Measurements from ENCODE around the gene TBC1D8. TPM values are rescaled to one million over a fixed set of nuclear protein-coding genes. Genes with fewer than 3 reads are reported as not detected.

The TBC1D8 gene
- total RNA-seq, 6 experiments from 2014 or later = 1.2 to 2.0 (median 1.5) TPM

DNA sequence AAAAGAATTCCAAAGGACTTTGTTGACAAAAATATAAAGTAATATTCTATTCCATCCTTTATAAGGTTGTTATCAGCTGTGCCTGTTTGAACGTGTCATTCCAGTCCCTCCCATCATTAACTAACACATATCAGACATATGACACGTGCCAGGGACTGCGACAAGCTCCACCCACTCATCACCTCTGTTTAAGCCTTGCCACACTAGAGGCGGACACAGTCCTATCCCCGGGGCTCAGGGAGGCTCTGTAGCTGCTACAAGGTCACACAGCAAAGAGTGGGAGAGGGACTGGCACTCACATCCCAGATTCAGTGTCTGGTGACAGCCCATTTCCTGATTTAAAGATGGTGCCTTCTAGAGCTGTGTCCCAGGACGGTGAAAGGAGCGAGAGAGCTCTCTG, 30.0 kb downstream of the TBC1D8 start:
- Mint-ChIP-seq H3K27me3 (ENCODE audit: insufficient read depth) (peaks cover 5% of the 10 kb centered on the region; the same call in 1 of the 2 replicates), H3K27ac (no peak overlapping the region), H3K4me1 (ENCODE audit: low read depth) (peaks cover 59% of the 10 kb centered on the region), H3K36me3 (ENCODE audit: low read depth) (no peaks in the 10 kb centered on the region), H3K9me3 (no peaks in the 10 kb centered on the region), H3K4me3 (no peak overlapping the region)
- no peak for DNase-seq
- TF ChIP-seq, protein P1, sequence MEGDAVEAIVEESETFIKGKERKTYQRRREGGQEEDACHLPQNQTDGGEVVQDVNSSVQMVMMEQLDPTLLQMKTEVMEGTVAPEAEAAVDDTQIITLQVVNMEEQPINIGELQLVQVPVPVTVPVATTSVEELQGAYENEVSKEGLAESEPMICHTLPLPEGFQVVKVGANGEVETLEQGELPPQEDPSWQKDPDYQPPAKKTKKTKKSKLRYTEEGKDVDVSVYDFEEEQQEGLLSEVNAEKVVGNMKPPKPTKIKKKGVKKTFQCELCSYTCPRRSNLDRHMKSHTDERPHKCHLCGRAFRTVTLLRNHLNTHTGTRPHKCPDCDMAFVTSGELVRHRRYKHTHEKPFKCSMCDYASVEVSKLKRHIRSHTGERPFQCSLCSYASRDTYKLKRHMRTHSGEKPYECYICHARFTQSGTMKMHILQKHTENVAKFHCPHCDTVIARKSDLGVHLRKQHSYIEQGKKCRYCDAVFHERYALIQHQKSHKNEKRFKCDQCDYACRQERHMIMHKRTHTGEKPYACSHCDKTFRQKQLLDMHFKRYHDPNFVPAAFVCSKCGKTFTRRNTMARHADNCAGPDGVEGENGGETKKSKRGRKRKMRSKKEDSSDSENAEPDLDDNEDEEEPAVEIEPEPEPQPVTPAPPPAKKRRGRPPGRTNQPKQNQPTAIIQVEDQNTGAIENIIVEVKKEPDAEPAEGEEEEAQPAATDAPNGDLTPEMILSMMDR (IDR thresholded peaks at IDR 0.05) = no peak

- Mint-ChIP-seq H3K4me1 (ENCODE audit: low read depth) (peaks cover 51% of the 10 kb centered on the region), H3K36me3 (ENCODE audit: low read depth) (no peaks in the 10 kb centered on the region), H3K4me3 (no peak overlapping the region), H3K27me3 (ENCODE audit: insufficient read depth) (peaks cover 5% of the 10 kb centered on the region; the same call in 1 of the 2 replicates), H3K9me3 (no peaks in the 10 kb centered on the region), H3K27ac (peak overlapping the region; percentile 61)
- peak; percentile 72 for DNase-seq
- TF ChIP-seq, protein P1 (IDR thresholded peaks at IDR 0.05) = no peak
Observed at GRCh38 chr2:101120124-101120996, 30.8 kb downstream of the TBC1D8 start.

- Mint-ChIP-seq H3K9me3 (no peaks in the 10 kb centered on the region), H3K4me3 (no peak overlapping the region), H3K4me1 (ENCODE audit: low read depth) (peaks cover 41% of the 10 kb centered on the region), H3K27ac (peak overlapping the region; percentile 12; the same call in 1 of the 2 replicates), H3K36me3 (ENCODE audit: low read depth) (no peaks in the 10 kb centered on the region), H3K27me3 (ENCODE audit: insufficient read depth) (peaks cover 5% of the 10 kb centered on the region; the same call in 1 of the 2 replicates)
- DNase-seq = peak; percentile 26
- TF ChIP-seq, protein P1 (IDR thresholded peaks at IDR 0.05) = no peak
Observed at GRCh38 chr2:101119431-101119830, 31.8 kb downstream of the TBC1D8 start.

- DNase-seq = no peak
- no peaks in the 10 kb centered on the region for H3K9me3 Mint-ChIP-seq
- no peak overlapping the region for H3K4me3 Mint-ChIP-seq
- H3K4me1 Mint-ChIP-seq (ENCODE audit: low read depth) = peaks cover 43% of the 10 kb centered on the region
- H3K27me3 Mint-ChIP-seq (ENCODE audit: insufficient read depth) = peaks cover 5% of the 10 kb centered on the region; the same call in 1 of the 2 replicates
- TF ChIP-seq, protein P1 (IDR thresholded peaks at IDR 0.05) = no peak
- no peaks in the 10 kb centered on the region for H3K36me3 Mint-ChIP-seq (ENCODE audit: low read depth)
- no peak overlapping the region for H3K27ac Mint-ChIP-seq
Observed at GRCh38 chr2:101116841-101117552, 34.2 kb downstream of the TBC1D8 start.

- Mint-ChIP-seq H3K27me3 (ENCODE audit: insufficient read depth) (peaks cover 5% of the 10 kb centered on the region; the same call in 1 of the 2 replicates), H3K4me3 (no peak overlapping the region), H3K27ac (no peak overlapping the region), H3K9me3 (no peaks in the 10 kb centered on the region), H3K4me1 (ENCODE audit: low read depth) (peaks cover 47% of the 10 kb centered on the region), H3K36me3 (ENCODE audit: low read depth) (no peaks in the 10 kb centered on the region)
- TF ChIP-seq, protein P1 (IDR thresholded peaks at IDR 0.05) = no peak
- no peak for DNase-seq
Observed at GRCh38 chr2:101116348-101116747, 34.8 kb downstream of the TBC1D8 start.
